NCI-H2107 treated with DMSO at 0.1 percent for 48 hours (cell line): Measurements from ENCODE around the gene TMEM17.
"Not testable (repeated sequence)": the region's sequence is repeated elsewhere in the genome, so short reads cannot be mapped to it uniquely, and the experiment has no call there.

Source experiments
- DNase-seq: peaks from one replicate; lab custom pipeline; 2025; ENCODE audit not compliant: unreplicated experiment; lab: John Stamatoyannopoulos, UW

TMEM17 gene

DNA sequence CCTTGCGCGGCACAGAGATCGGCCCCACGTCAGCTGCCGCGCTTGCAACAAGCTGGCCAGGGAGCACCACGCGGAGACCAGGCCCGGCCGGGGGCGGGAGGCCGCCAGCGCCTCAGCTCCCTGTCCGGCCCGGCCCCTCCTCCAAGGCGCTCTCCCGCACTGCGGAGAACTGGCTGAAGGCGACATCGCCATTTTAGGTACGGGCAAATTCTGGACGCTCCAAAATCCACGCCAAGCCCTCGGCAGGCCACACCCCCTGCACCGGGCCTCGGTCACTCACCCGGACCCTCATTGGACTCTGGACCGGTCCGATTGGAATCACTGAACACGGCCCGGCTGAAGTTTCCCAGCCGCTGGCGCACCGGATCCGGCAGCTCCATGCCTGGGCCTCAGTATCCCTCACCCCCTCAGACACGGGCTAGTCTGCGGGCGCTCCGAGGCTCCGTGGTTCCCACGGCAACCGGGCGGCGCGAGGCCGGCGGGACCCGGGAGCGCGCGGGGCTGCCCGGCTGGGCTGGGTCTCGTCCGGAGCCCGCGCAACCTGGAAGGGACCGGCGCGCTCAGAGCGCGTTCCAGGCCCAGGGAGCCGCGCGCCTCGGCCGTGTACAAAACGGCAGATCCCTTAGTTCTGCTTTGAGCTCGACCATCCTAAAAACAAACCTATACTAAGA lies at the start of gene TMEM17:
TSS of gene TMEM17 (minus strand) at position 446 of the 671 bp plus-strand sequence. CDS start at position 380, 66 bp downstream.
- DNase-seq: peak; percentile 47

DNA sequence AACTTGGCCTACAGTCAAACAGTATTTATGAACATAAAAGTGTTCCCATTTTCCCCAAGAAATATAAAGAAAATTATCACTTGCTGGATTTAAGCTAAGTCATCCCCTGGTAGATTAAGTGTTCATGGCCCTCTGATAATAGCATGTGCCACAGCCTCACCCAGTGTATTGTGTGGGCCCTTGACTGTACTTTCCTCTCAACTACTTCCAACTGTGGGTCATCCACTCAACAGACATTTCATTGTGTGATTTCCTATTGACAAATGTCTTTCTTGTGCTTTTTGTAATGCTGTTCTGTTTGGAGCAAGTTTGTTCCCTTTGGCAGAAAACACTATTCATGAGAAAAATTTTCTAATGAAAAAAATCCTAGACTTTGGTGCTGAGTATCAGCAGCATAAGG lies 48.4 kb upstream of the TMEM17 start:
- no peak for DNase-seq

DNA sequence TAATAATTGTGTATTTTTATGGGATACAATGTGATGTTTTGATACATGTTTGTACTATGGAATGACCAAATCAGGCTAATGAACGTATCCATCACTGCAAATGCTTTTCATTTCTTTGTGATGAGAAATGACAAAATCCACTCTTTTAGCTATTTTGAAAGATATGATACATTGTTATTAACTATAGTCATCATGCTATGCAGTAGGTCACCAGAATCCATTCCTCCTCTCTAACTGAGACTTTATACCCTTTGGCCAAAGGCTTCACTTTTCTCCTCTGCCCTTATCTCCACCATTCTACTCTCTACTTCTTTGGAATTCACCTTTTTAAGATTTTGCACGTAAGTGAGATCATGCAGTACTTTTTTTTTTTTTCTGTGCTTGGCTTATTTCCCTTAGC lies 44.5 kb upstream of the TMEM17 start:
- no peak for DNase-seq

DNA sequence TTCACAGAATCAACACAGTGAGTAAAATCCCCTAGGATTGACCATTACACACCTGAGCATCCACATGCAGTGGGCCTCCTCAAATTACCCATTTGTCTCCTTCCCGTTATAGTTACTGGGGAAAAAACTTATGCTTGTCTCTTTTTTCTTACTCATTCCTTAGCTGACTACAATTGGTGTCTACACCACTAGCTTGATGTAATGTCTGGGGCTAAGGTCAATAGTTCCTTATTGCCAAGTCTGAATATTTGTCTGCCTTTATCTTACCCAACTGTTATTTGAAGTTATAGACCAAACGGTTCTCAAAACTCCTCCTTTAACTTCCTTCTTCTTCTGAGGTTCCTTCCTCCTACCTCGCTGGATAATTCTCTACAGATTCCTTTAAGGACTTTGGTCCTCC lies 41.9 kb upstream of the TMEM17 start:
- no peak for DNase-seq

GRCh38 chr2:62545261-62545660 lies 39.3 kb upstream of the TMEM17 start:
- no peak for DNase-seq

DNA sequence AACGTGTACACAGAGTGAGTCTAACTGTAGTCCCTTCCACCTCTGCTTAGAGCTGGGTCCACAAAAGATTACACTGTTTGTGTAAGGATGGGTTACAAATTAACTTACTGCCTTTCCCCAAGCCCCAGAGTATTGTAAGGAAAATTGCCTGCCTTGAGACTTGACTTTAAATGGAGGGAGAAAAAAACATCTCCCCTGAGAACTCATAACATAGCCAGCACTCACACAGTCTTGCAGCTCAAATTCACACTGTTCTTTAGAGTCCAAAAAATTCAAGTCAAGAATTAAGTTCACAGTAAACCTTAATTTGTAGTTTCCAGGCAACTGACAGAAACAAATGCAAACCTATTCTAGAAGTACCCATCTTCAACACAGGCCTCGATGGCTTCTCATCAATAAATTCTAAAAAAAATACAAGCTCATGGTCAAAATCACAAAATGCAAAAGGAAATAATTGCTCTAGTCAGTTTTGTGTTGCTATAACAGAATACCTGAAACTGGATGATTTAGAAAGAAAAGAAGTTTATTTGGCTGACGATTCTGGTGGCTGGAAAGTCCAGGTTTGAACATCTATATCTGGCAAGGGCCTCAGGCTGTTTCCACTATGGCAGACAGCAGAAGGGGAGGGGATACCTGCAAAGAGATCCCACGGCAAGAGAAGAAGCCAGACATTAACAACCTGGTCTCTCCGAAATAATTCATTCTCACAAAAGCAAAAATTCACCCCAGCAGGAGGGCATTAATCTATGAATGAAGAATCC lies 34.6 kb upstream of the TMEM17 start:
- DNase-seq: no peak

GRCh38 chr2:62539606-62540407 lies 33.8 kb upstream of the TMEM17 start:
- DNase-seq: no peak

GRCh38 chr2:62538756-62539155 lies 32.8 kb upstream of the TMEM17 start:
- DNase-seq: no peak

GRCh38 chr2:62537814-62538213 lies 31.8 kb upstream of the TMEM17 start:
- no peak for DNase-seq

DNA sequence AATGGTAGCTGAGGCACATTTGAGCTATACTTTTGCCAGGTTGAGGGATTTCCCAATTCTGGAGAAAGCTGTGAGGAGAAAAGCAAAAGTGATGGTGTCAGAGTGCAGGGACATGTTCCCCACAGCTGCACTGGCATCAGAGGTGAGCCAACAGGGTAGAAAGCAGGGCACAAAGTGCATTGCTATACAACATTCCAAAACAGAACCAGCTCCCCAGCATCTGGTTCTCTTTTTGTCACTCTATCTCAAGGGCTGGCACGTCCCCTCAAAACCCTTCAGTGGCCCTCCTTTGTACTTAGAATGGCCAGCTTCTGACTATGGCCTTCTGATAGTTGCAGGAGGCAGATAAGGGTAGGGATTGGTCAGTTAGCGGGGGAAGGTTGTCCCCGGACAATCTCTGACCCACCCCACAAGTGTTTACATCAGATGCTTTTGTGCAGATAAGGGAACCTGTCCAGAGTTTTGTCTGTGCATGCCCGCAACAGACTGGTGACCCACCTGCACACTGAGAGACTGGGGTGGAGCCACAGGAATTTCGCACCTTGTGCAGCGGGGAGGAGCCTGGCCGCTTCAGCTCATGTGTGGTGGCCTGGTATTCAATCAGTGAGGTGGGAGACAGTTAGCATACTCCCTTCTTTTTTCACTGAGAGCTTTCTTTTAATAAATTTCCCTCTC lies 31.0 kb upstream of the TMEM17 start:
- DNase-seq: no peak

- not testable (repeated sequence) for DNase-seq
Observed at GRCh38 chr2:62535521-62535920, 29.5 kb upstream of the TMEM17 start.

DNA sequence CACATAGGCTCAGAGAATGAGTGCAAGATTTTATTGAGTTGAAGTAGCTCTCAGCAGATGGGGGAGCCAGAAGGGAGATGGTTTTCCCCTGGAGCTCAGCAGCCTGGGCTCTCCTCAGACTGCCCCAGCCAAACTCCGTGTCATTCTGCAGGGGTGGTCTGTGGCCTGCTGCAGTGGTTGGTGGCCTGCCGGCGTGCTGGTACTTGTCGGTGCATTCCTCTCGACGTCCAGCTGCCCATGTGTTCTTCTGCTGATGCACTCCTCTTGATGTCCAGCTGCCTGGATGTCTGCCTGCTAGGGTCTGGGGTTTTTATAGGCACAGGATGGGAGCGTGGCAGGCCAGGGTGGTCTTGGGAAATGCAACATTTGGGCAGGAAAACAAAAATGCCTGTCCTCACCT lies 25.6 kb upstream of the TMEM17 start:
- no peak for DNase-seq

DNA sequence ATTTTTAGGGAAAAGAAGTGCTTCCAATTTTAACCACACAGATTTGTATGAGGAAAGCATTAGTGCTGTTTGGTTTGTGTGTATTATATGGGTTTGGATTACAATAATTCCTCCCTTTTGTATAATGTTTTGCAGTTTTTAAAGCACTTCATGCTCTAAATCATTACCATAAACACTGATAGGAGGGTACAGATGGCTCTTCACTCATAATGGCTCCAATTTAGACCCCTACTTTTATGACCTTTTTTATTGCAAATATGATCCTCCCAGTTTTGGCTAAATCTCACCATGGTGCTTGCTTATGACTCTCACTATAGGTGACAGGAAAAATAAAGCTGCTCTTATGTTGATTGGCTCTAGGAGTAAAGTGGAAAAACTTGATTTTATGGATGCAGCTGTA lies 23.8 kb upstream of the TMEM17 start:
- DNase-seq: no peak

GRCh38 chr2:62527478-62528210 lies 21.6 kb upstream of the TMEM17 start:
- DNase-seq: no peak

- no peak for DNase-seq
Observed at GRCh38 chr2:62526531-62527381, 20.8 kb upstream of the TMEM17 start.

DNA sequence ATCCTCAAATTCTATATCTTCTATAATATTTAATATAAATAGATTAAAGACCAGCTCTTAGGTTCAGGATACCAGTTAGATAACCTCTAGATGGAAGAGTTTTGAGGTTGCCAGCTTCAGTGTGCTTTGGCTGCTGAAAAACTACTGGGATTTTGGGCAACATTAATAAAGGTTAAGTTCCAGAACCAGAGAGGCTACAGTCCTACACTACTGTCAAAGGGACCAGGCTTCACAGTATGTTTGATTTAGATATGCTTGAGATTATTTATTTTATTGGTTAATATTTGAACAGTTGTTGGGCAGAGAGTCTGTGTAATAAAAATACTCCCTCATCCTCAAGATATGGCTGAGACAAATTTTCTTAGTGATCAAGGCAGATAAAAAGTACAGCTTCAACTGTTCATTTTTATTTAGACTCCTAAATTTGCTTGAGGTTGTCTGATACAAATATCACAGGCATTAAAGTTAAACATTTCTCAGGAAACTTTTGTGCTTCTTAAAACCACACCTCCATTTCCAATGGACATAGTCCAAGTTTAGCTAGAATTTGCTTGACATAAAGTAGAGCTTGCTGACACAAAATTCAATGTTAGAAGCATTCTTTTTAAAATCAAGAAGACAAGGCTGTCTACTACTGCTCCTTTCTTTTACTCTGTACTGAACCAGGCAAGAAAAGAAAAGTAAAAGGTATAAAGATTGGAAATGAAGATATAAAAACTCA lies 19.7 kb upstream of the TMEM17 start:
- no peak for DNase-seq

DNA sequence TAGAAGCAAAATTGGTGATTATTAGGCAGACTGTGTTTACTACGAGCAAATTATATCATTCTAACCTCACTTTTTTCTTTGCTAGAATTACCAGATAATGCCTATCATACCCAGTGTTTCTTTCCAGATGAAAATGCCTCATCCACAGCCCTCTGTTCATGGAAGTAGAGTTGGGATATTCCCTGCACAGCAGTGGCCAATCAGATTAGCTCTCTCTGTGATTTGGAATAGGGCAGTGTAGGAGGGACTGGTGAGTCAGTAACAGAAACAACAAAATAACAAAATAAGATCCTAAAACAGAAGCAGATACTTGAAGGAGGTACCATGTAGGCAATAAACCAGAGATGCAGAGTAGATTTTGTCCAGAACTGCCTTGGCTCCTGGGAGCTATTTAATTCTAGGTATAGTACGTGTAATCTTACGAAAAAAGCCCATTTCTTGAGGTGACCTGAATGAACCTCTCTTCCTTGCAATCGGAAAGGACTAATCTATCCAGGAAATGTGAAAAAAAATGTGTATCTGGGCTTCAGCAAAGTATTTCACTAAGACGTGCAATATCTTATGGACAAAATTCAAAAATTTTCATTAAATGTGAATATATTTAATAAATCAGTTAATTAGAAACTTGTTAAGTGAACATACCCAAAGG lies 18.4 kb upstream of the TMEM17 start:
- DNase-seq: no peak

- not testable (repeated sequence) for DNase-seq
Observed at GRCh38 chr2:62521061-62521460, 15.1 kb upstream of the TMEM17 start.

DNA sequence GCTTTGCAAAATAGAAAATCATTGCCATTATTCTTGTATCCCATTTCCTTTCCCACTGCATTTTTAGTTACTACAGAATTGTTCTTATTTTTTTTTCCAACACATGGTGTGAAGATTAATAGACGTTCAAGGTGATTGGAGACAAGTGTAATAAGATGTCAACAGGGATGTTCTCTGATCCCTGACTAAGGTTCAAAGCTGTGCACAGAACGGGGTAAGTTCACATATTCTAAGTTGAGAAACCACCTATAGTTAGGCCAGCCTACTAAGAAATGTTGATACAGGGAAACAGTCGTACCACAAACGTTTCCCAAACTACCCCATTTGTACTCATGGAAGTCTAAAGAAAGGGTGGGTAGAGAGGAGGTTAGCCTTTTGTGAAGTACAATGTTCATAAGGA lies 6.4 kb upstream of the TMEM17 start:
- DNase-seq: no peak
